Gastrocnemius medialis (tissue), 4 donors: ENCODE data around the gene ARHGAP8.

Experiments
- POLR2A ChIP-seq, 2 donors: fragments of 450-650 bp; IDR thresholded peaks; one replicate each; pipeline ENCODE4 v1.6.1; 2017; ENCODE audit warnings: antibody characterized with exemption in 2 of 2, mild to moderate bottlenecking in 2 of 2, moderate library complexity in 2 of 2
- TF ChIP-seq, protein P1 (sequence below), 5 experiments: fragments of 450-650 bp in 3 of 5; fragments of 200-600 bp in 2 of 5; sonication (generic) in 2 of 5; IDR thresholded peaks in 4 of 5; conservative IDR thresholded peaks in 1 of 5; 1 replicate in 4 of 5; 2 replicates in 1 of 5; pipeline ENCODE4 v1.5.1; 2016 to 2019; ENCODE audit warnings: antibody characterized with exemption in 5 of 5, mild to moderate bottlenecking in 3 of 5, moderate library complexity in 3 of 5

DNA sequence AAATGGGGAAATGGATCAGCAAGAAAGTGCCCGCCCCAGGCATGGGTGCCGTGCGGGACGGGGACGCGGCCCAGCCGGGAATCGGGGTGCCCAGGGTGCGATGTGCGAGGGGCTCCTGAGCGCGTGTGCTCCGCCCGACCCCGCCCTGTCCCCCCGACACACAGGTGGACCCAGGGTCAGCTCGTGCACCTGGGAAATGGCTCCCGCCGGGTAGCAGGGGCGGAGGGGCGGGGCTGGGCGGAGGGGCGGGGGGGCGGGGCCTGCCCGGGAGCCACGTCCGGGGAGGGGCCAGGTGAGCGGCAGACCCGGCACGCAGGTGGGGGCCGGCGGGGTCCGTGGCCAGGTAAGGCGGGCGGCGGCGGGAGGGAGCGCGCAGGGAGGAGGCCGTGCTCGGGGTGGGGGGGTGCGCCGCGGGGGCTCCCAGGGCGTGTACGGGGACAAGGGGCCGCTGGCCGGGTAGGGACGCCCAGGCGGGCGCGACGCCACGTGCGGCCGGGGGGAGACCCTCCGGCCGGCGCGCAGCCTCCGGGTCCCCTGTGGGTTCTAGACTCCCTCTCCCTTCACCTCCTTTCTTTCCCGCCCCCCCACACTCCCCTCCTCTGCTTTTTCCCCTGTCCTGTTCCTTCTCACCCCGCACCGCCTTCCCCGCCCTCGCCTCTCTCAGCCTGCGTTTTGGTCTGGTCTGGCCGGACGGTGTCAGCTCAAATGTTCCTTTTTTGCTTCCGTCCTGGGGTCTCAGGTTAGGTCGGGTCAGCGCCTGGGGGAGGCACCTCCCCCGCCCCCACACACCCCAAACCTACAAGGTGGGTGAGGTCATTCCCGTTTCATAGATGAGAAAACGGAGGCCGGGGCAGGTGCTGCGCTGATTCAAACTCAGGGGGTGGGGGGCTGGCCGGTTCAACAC, at the start of gene ARHGAP8:
- TF ChIP-seq, protein P1, sequence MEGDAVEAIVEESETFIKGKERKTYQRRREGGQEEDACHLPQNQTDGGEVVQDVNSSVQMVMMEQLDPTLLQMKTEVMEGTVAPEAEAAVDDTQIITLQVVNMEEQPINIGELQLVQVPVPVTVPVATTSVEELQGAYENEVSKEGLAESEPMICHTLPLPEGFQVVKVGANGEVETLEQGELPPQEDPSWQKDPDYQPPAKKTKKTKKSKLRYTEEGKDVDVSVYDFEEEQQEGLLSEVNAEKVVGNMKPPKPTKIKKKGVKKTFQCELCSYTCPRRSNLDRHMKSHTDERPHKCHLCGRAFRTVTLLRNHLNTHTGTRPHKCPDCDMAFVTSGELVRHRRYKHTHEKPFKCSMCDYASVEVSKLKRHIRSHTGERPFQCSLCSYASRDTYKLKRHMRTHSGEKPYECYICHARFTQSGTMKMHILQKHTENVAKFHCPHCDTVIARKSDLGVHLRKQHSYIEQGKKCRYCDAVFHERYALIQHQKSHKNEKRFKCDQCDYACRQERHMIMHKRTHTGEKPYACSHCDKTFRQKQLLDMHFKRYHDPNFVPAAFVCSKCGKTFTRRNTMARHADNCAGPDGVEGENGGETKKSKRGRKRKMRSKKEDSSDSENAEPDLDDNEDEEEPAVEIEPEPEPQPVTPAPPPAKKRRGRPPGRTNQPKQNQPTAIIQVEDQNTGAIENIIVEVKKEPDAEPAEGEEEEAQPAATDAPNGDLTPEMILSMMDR (IDR thresholded peaks at IDR 0.05 in 4 of 5, conservative IDR thresholded peaks at IDR 0.05 in 1 of 5) = no peak
- no peak for TF ChIP-seq POLR2A (IDR thresholded peaks at IDR 0.05)
